ENCODE measurements around the gene CAMTA1.

The CAMTA1 gene

DNA sequence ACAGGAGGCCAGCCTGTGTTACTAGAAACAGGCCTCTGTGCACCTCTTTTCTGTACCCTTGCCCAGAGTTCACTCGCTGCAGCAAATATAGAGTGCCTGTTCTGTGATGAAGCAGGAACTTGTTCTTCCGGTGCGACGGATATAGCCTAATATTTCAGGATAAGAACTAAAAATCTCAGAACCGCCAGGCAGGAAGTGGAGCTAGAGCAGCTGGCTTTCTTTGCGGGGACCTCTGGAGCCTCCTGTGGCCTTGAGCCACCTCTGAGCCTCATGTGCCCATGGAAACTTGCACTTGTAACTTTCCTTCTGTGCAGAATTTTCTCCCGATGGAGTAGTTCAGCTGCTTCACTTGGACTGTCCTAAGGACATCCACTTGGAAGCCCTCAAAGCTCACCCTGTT lies 941.4 kb downstream of the CAMTA1 start:
- no peak for DNase-seq

GRCh38 chr1:7727809-7728471 lies 942.7 kb downstream of the CAMTA1 start:
- no peak for DNase-seq

DNA sequence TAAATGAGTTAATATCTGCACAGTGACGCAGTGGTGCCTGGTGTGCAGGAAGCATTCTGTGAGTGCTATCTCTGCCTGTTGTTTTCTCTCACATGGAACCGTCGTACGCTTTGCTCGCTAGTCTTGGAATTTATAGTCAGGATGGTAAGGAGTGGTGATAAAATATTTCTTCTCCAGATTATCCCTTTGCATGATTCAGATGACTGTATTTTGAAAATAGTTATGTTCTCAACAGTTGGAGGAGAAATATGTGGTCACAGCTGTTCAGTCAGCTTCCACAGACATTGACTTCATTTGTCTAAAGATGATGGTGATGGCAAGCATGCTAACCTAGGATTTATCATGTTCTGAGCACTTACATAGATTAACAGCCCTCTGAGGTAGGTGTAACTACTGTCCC lies 944.5 kb downstream of the CAMTA1 start:
- no peak for DNase-seq

- no peak for DNase-seq
These were observed 947.1 kb downstream of the CAMTA1 start for GRCh38 chr1:7732331-7732730.

DNA sequence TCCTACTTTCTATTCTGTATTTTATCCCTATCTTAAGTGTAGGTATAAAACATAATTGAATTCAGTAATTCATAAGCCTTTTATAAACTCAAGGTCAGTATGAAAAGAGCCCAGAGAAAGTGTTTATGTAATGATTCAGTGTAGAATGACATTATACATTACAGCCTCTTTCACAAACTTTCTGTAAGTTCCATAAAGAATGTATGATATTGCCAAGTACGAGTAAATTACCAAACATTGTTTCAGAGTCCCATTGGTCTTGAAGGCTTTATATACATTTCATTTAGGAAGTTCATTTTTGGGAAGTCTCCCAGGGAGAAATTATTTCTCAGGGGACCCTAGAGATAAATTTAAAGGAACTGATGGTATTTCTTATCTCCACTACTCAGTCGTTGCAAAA lies 948.0 kb downstream of the CAMTA1 start:
- peak; percentile 6 for DNase-seq

- no peak for DNase-seq
These were observed 952.8 kb downstream of the CAMTA1 start for GRCh38 chr1:7738044-7738443.

DNA sequence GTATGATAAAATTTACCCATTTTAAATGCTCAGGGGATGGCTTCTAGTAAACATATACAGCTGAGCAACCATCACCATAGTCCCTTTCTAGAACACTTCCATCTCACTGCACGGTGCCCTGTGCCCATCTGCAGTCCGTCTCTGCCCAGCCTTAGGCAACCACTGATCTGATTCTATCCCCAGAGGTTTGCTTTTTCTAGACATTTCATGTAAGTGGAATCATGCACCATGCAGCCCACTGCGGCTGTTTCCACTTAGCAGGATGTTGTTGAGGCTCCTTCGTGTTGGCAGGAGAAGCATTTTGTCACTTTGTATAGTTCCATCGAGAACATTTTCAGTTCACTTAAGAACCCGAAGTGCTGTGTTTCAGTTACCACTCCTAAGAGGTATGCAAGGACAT lies 958.1 kb downstream of the CAMTA1 start:
- DNase-seq, result no peak

- no peak for DNase-seq
These were observed 959.6 kb downstream of the CAMTA1 start for GRCh38 chr1:7744882-7745281.

GRCh38 chr1:7745783-7746182 lies 960.5 kb downstream of the CAMTA1 start:
- no peak for DNase-seq

- no peak for DNase-seq
These were observed 962.4 kb downstream of the CAMTA1 start for GRCh38 chr1:7747605-7748004.

DNA sequence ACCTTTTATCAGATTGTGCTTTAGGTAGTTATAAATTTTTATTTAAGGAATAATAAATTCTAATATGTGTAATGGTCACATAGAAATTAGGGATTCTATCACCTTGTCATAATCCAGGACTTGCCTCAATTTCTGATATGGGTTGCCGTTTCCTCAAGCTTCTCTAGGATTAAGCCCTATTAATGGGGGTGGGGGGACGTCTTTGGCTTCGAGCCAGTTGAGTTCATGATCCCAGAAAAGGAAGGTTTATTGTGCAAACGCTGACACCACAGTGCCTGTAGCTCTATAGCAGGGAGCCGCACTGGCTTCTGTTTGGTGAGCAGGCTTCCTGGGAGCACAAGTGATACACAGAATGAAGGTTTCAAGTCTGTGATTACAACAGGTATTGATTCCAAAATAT lies 963.9 kb downstream of the CAMTA1 start:
- DNase-seq, result no peak

DNA sequence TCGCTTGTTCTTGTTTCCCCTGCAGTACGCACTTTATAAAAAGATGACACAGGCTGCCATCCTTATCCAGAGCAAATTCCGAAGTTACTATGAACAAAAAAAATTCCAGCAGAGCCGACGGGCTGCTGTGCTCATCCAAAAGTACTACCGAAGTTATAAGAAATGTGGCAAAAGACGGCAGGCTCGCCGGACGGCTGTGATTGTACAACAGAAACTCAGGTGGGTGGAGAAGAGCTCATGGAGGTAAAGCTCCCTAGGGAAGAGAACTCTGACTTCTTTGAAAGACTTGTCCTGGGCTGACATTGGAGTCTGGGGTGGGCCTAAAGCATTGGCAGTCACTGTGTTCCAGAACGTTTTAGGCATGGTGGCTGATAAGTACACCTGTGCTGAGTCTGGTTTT lies 965.9 kb downstream of the CAMTA1 start:
- DNase-seq, result no peak

GRCh38 chr1:7752512-7753417 lies 967.5 kb downstream of the CAMTA1 start:
- peak; percentile 61 for DNase-seq

GRCh38 chr1:7753641-7754040 lies 968.4 kb downstream of the CAMTA1 start:
- no peak for DNase-seq

DNA sequence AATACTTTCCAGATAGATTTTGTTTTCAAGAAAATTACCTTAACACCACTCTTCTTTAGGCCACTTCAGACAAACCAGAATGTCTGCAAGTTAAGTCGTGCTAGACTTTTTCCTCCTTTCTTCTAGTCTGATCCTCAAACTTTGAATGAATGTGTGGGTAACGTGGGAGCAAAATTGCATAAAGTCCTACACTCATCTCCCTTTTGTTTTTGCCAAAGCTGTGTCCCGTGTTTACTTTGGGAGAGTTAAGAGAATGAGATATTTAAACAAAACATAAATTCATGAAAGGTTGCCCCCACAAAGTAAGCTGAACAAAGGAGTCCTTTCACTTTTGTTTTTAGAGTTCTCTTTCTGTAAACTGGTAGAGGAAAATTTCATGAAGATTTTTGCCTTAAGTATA lies 969.0 kb downstream of the CAMTA1 start:
- no peak for DNase-seq

- no peak for DNase-seq
These were observed 970.2 kb downstream of the CAMTA1 start for GRCh38 chr1:7755448-7755847.

GRCh38 chr1:7760245-7760644 lies 975.0 kb downstream of the CAMTA1 start:
- DNase-seq, result no peak

GRCh38 chr1:7761103-7761502 lies 975.8 kb downstream of the CAMTA1 start:
- DNase-seq, result no peak

DNA sequence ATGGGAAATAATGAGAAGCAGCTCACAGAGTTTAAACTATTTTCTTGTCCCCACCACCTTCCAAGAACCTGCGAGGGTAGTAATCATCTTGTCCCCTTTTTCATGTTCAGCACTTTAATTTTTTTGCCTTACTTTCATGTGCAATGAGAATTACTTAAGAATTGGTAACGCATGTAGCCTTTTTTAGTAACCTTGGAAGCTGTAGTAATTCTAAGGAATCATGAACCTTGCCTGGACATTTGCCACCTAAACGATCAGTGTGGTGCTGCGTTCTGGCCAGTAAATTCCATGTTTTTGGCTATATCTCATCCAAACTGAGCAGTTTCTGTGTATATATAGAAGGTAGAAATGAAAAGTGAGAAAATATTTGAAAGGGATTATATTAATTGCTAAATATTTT lies 981.9 kb downstream of the CAMTA1 start:
- no peak for DNase-seq

DNA sequence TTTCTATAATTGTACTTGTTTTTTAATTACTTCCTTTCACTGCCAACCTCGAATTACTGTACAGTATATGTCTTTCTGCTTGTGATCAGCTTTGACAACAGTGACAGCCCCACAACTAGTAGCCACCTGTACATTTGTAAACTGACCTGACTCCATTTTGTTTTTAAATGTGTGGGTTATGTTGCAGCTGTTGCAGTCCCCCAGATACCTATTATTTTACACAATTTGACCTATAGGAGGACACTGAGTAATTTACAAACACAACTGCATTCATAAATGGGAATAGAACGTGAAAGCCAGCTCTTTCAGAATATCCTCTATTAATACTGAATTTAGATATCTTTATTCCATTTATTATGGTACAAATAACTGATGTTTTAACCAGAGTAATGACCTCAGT lies 983.3 kb downstream of the CAMTA1 start:
- no peak for DNase-seq

- DNase-seq, result no peak
These were observed 984.6 kb downstream of the CAMTA1 start for GRCh38 chr1:7769673-7770412.

- DNase-seq, result no peak
These were observed 985.4 kb downstream of the CAMTA1 start for GRCh38 chr1:7770669-7770996.

GRCh38 chr1:7770997-7771822 lies 986.0 kb downstream of the CAMTA1 start, which contains the start of gene VAMP3:
VAMP3 (plus strand) TSS chr1:7771296; CDS start chr1:7771384, 88 bp downstream.
- DNase-seq, result peak; percentile 75
